Keratinocyte (primary cell): ENCODE data around the gene UGT2A3.

Experiments used
- CTCF ChIP-seq, 3 experiments: IDR thresholded peaks in 1 of 3; conservative IDR thresholded peaks in 1 of 3; optimal IDR thresholded peaks in 1 of 3; 2 replicates in 2 of 3; 3 replicates in 1 of 3; pipeline versions ENCODE3 to v1.5.1; 2011; ENCODE audit warnings: low read length in 3 of 3, mild to moderate bottlenecking in 3 of 3, moderate library complexity in 2 of 3, control low read depth in 1 of 3, inconsistent platforms in 1 of 3; ENCODE audit not compliant: insufficient read depth in 2 of 3; ENCODE audit errors: extremely low read depth in 1 of 3
- EZH2 ChIP-seq: IDR thresholded peaks from one replicate; pipeline ENCODE4 v1.6.1; 2012; ENCODE audit warnings: inconsistent platforms, mild to moderate bottlenecking, low read length, moderate library complexity

DNA sequence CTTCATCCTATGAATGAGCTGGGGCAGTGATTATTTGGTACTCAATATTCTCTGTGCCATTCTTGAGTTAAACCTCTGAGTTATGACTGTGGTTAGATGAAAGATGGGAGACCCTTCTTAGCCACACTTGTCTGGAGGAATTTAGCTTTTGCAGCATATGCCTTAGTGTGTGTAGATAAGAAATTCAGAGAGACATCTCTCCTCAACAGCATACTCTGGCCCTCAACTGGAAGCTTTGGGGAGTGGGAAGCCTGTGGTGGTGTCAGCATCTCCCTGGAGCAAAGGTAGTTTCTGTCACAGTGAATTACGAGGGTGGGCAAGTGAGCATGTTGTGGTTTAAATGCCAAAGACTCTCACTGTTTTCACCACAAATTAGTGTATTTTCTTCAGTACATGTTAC lies 58.7 kb downstream of the UGT2A3 start:
- TF ChIP-seq CTCF (optimal IDR thresholded peaks at IDR 0.05 in 1 of 3, IDR thresholded peaks at IDR 0.05 in 1 of 3, conservative IDR thresholded peaks at IDR 0.05 in 1 of 3; ENCODE audit: extremely low read depth in 1 of 3, insufficient read depth in 2 of 3, low read length in 3 of 3) (no peak), EZH2 (no peak)
